Subcutaneous adipose tissue (tissue), 4 donors: Measurements from ENCODE around the gene USP43. TPM values are rescaled to one million over a fixed set of nuclear protein-coding genes. Genes with fewer than 3 reads are reported as not detected.

Source experiments
- total RNA-seq, 4 donors: library from RNA; depleted of rRNA; stranded (reverse); fragments of >200 nt; gene quantifications; one replicate each; pipeline ENCODE4 v1.1.0, GENCODE V29; 2016
- TF ChIP-seq, protein P1 (sequence below): fragments of 450-650 bp; IDR thresholded peaks from one replicate; pipeline ENCODE4 v1.5.1; 2016; ENCODE audit warnings: low read depth, mild to moderate bottlenecking, control low read depth, antibody characterized with exemption, moderate library complexity

USP43 gene
- total RNA-seq, 4 donors from 2014 or later: 0.22 to 0.51 TPM; not detected in 2

DNA sequence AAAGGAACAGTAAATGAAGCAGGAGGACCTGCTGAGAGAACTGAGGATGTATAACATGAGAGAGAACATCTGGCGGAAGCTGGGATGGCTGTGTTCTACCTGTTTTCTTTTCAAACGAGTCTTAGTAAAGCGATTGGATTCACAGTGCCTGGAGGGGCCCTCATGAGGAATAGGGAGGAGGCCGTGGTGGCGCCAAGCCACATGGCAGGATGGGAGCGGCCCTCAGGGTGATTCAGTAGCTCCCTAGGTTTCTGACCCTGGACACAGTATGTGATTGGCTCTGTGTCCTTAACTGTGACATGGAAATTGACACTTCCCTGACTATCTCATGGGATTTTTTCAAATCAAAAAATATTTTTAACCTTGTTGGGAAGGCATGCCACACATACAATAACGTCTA is 32.1 kb downstream of the USP43 start:
- TF ChIP-seq, protein P1, sequence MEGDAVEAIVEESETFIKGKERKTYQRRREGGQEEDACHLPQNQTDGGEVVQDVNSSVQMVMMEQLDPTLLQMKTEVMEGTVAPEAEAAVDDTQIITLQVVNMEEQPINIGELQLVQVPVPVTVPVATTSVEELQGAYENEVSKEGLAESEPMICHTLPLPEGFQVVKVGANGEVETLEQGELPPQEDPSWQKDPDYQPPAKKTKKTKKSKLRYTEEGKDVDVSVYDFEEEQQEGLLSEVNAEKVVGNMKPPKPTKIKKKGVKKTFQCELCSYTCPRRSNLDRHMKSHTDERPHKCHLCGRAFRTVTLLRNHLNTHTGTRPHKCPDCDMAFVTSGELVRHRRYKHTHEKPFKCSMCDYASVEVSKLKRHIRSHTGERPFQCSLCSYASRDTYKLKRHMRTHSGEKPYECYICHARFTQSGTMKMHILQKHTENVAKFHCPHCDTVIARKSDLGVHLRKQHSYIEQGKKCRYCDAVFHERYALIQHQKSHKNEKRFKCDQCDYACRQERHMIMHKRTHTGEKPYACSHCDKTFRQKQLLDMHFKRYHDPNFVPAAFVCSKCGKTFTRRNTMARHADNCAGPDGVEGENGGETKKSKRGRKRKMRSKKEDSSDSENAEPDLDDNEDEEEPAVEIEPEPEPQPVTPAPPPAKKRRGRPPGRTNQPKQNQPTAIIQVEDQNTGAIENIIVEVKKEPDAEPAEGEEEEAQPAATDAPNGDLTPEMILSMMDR: no peak

DNA sequence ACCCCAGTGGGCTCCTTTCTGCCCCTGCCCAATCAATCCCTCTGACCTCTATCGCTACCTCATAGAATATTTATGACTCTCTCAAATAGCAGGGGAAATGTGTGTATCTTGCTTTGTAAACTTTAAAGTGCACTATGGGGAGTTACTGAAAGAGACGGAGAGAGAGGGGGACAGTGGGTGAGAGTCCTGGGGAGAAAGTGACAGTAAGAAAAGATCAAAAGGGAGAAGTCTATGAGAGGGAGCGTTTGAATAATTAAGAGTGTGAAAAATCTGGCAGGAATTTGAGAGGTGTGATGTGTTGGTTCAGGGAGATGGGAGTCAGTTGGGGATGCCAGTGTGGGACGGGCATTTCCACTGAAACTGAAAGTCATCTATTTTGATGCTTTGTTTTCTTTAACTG is 32.6 kb downstream of the USP43 start:
- TF ChIP-seq, protein P1: no peak

DNA sequence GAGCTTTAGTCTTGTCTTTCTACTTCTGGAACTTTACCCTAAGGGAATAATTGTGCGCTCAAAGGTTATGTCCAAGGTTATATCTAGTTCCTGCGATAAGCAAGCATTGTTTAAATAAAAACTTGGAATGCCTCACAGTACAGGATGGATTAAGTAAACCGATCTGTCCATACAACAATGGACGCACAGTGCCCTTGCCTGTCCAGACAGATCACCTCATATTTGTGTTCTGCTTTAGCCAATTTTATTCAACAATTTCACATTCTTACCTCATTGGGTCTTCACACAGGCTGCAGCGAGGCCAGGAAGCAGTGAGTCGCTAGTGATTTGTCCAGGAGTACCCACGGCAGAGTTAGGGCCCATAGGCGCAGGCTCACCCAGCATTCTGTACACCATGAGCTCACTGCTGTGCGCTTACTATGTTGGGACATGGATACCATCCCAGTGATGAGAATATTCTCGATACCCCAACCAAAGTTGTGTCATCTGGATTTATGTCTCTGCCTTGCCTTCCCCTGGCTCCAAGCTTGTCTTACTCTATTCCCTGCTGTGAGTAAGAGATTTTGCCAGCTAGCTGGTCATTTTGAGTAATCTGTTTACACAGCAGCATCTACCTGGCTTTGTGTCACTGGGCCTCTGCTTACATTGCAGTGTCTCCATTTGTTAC is 39.8 kb downstream of the USP43 start:
- TF ChIP-seq, protein P1: no peak

DNA sequence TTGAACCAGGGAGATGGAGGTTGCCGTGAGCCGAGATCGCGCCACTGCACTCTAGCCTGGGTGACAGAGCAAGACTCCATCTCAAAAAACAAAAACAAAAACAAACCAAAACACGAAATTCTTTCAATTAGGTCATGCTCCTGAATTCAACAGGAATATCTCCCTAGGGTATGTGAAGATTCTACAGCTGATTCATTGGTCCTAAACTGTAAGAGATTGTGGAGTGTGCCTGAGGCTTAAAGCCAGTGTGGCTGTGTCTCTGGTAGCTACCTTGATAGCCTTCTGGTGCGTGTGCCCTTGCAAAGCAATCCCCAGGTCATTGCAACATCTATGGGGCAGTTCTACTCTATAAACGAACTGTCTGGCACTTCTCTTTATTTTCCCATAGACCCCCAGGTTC is 48.4 kb downstream of the USP43 start:
- TF ChIP-seq, protein P1: no peak

DNA sequence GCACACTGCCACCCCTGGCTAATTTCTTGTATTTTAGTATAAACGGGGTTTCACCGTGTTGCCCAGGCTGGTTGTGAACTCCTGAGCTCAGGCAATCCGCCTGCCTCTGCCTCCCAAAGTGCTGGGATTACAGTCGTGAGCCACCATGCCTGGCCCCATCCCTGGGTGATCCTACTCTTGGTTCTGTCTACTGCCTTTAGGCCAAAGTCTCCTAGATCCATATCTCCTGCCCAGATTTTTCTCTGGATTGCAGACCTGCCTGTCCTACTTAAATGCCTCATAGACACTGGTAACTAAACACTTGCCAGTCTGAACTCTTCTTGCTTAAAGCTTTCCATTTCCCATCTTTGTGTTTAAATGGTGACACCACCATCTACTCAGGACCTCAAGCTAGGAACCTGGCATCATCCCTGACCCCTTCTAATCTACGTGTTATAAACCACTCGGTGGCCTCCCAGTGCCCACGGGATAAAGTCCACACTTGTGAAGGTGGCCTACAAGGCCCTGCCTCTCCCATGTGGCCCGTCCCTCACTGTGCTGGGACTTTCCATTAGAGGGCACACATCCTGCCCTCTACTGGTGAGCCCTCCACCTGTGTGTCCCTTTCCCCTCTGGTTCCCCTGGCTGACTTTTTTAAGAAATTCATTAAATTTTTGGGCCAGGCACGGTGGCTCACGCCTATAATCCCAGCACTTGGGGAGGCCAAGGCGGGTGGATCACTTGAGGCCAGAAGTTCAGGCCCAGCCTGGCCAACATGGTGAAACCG is 51.1 kb downstream of the USP43 start:
- TF ChIP-seq, protein P1: no peak

DNA sequence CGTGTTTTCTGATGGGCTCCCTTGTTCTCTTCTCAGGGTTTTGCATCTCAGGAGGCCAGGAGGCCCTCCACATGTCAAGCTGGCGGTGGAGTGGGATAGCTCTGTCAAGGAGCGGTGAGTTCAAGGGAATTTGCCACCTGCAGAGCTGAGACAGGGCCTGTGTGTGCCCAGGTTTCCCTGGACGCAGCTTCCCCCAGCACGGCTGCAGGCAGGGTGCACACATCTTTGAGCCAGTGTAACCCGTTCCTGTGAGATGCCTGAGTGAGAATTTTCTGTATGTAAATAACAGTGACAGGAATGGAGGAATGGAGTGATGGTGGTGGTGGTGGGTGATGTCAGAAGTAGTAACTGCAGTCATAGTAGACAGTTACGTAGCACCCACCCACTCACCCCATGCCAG is 54.8 kb downstream of the USP43 start:
- TF ChIP-seq, protein P1: no peak

DNA sequence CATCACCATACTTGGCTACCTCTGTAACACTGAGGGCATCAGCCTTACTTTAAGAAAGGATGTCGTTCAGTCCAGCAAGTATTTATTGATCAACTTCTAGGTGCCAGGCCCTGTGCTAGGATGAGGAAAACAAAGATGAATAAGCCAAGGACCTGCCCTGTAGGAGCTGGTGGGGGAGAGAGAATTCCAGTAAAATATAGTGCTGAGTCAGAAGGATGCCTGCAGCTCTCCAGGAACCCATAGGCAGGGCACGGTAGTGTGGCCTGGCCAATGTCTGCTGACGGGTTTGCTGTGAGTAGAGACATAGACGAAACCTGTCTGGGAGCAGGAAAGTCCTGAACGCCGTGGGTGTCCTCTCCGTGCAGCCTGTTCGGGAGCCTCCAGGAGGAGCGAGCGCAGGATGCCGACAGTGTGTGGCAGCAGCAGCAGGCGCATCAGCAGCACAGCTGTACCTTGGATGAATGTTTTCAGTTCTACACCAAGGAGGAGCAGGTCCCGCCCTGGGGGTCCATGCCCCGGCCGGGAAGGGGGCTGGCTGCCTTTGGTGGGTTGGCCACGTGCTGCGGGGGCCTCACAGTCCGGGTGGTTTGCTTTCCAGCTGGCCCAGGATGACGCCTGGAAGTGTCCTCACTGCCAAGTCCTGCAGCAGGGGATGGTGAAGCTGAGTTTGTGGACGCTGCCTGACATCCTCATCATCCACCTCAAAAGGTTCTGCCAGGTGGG is 55.6 kb downstream of the USP43 start:
- TF ChIP-seq, protein P1: no peak
